ENCODE measurements around the gene PSMD11. TPM values are rescaled to one million over a fixed set of nuclear protein-coding genes. Genes with fewer than 3 reads are reported as not detected.

PSMD11 gene
- polyA plus RNA-seq, 1 donor (not counting 4 experiments of a cell fraction or from before 2014, with no cell fraction given) = 103 TPM

- no peak overlapping the region for H3K4me2 ChIP-seq (ENCODE audit: control insufficient read depth, extremely low read depth, insufficient read depth, low read depth, low read length)
- DNase-seq (ENCODE audit: low read depth, low spot score) (no peak), FAIRE-seq (no peak)
- H3K27me3 ChIP-seq (ENCODE audit: control insufficient read depth, extremely low read depth, insufficient read depth, low read length) = no peaks in the 10 kb centered on the region
- H3K9me3 ChIP-seq (ENCODE audit: control insufficient read depth, low read depth, low read length) = no peaks in the 10 kb centered on the region
- dilution Hi-C loops (cut with MboI; ENCODE audit: extremely low pct_ligation_motif_present, low sequenced_read_pairs) = no loop called here
- no peaks in the 10 kb centered on the region for H3K79me2 ChIP-seq (ENCODE audit: control insufficient read depth, insufficient read depth, low read length)
- TF ChIP-seq EZH2 (IDR thresholded peaks at IDR 0.05; ENCODE audit: low read length) = no peak
- TF ChIP-seq CTCF (optimal IDR thresholded peaks at IDR 0.05 in 1 of 3, IDR thresholded peaks at IDR 0.05 in 1 of 3, conservative IDR thresholded peaks at IDR 0.05 in 1 of 3; ENCODE audit: extremely low read depth in 1 of 3, insufficient read depth in 2 of 3, low read length in 3 of 3) = no peak
- no peak overlapping the region for H3K4me3 ChIP-seq (ENCODE audit: control insufficient read depth in 2 of 3, extremely low read depth in 1 of 3, insufficient read depth in 2 of 3, low read depth in 1 of 3, low read length in 3 of 3)
- no peak overlapping the region for H3K27ac ChIP-seq (ENCODE audit: control insufficient read depth, insufficient read depth, low read length)
- H3K9ac ChIP-seq (ENCODE audit: control insufficient read depth, extremely low read depth, insufficient read depth, low read length) = no peak overlapping the region
- no peaks in the 10 kb centered on the region for H4K20me1 ChIP-seq (ENCODE audit: control insufficient read depth, extremely low read depth, insufficient read depth, low read length)
- no peaks in the 10 kb centered on the region for H3K9me1 ChIP-seq (ENCODE audit: control insufficient read depth, extremely low read depth, insufficient read depth, low read length)
- H2AFZ ChIP-seq (ENCODE audit: control insufficient read depth, low read length) = no peak overlapping the region
- no peaks in the 10 kb centered on the region for H3K4me1 ChIP-seq (ENCODE audit: control insufficient read depth, extremely low read depth, insufficient read depth, low read length)
- peaks cover 6 to 43% of the 10 kb centered on the region in 2 experiments for H3K36me3 ChIP-seq (ENCODE audit: control insufficient read depth in 2 of 2, extremely low read depth in 1 of 2, insufficient read depth in 2 of 2, low read length in 2 of 2)
Observed at GRCh38 chr17:32481193-32481592, 36.9 kb downstream of the PSMD11 start.

- peaks cover 2 to 33% of the 10 kb centered on the region in 2 experiments for H3K36me3 ChIP-seq (ENCODE audit: control insufficient read depth in 2 of 2, extremely low read depth in 1 of 2, insufficient read depth in 2 of 2, low read length in 2 of 2)
- H3K27ac ChIP-seq (ENCODE audit: control insufficient read depth, insufficient read depth, low read length) = no peak overlapping the region
- no peaks in the 10 kb centered on the region for H4K20me1 ChIP-seq (ENCODE audit: control insufficient read depth, extremely low read depth, insufficient read depth, low read length)
- dilution Hi-C loops (cut with MboI; ENCODE audit: extremely low pct_ligation_motif_present, low sequenced_read_pairs) = no loop called here
- H2AFZ ChIP-seq (ENCODE audit: control insufficient read depth, low read length) = no peak overlapping the region
- no peak for TF ChIP-seq EZH2 (IDR thresholded peaks at IDR 0.05; ENCODE audit: low read length)
- TF ChIP-seq CTCF (optimal IDR thresholded peaks at IDR 0.05 in 1 of 3, IDR thresholded peaks at IDR 0.05 in 1 of 3, conservative IDR thresholded peaks at IDR 0.05 in 1 of 3; ENCODE audit: extremely low read depth in 1 of 3, insufficient read depth in 2 of 3, low read length in 3 of 3) = no peak
- H3K4me3 ChIP-seq (ENCODE audit: control insufficient read depth in 2 of 3, extremely low read depth in 1 of 3, insufficient read depth in 2 of 3, low read depth in 1 of 3, low read length in 3 of 3) = no peak overlapping the region
- H3K9ac ChIP-seq (ENCODE audit: control insufficient read depth, extremely low read depth, insufficient read depth, low read length) = no peak overlapping the region
- H3K9me3 ChIP-seq (ENCODE audit: control insufficient read depth, low read depth, low read length) = no peaks in the 10 kb centered on the region
- H3K27me3 ChIP-seq (ENCODE audit: control insufficient read depth, extremely low read depth, insufficient read depth, low read length) = no peaks in the 10 kb centered on the region
- peaks cover 1% of the 10 kb centered on the region for H3K9me1 ChIP-seq (ENCODE audit: control insufficient read depth, extremely low read depth, insufficient read depth, low read length)
- FAIRE-seq = no peak
- no peak for DNase-seq (ENCODE audit: low read depth, low spot score)
- peaks cover 2% of the 10 kb centered on the region for H3K4me1 ChIP-seq (ENCODE audit: control insufficient read depth, extremely low read depth, insufficient read depth, low read length)
- H3K4me2 ChIP-seq (ENCODE audit: control insufficient read depth, extremely low read depth, insufficient read depth, low read depth, low read length) = no peak overlapping the region
- H3K79me2 ChIP-seq (ENCODE audit: control insufficient read depth, insufficient read depth, low read length) = peaks cover 3% of the 10 kb centered on the region
Observed at GRCh38 chr17:32482568-32483320, 38.4 kb downstream of the PSMD11 start.
